K562 (cell line): ENCODE data around the gene ZNF148. TPM values are rescaled to one million over a fixed set of nuclear protein-coding genes. Genes with fewer than 3 reads are reported as not detected.

Experiments used
- ATAC-seq: fragments of 200-7000 bp; cut with Tn5 transposase; 3 replicates; pipeline ENCODE4 v1.9.1; 2020; ENCODE audit warnings: moderate library complexity
- BruUV-seq: library from RNA; stranded (reverse); fragments of 400-500 nt; replicated peaks from 2 replicates; lab custom pipeline; 2021; lab: Mats Ljungman, UMichigan
- CTCF ChIA-PET: fragments of 300-600 bp; formaldehyde crosslinking; extraction: SDS; loops from one replicate; lab custom pipeline; 2021; ENCODE audit warnings: low intra/inter-chr PET ratio; lab: Yijun Ruan, JAX
- POLR2A ChIA-PET: fragments of 300-600, 350-650 bp; sonication (Branson Sonifier 250); formaldehyde crosslinking; extraction: SDS; loops from one replicate; lab custom pipeline; 2021; ENCODE audit warnings: antibody characterized with exemption, inconsistent platforms; lab: Yijun Ruan, JAX
- DNase-seq, 4 experiments: peaks; one replicate each; pipeline versions ENCODE4 v3.0.0 to v3.0.0-alpha.2; 2011 to 2018; ENCODE audit warnings: low spot score in 3 of 4, mixed read lengths in 3 of 4; ENCODE audit errors: extremely low read depth in 1 of 4
- FAIRE-seq: peaks from 2 replicates; lab custom pipeline; 2011; peaks lifted over from hg19 to GRCh38; lab: Jason Lieb, UNC
- H2AFZ ChIP-seq: 2 replicates; pipeline ENCODE4 v1.6.0; 2011; ENCODE audit warnings: low read depth, low read length, control low read depth, inconsistent platforms
- H3K27ac ChIP-seq: fragments of 200-600 bp; 3 replicates; pipeline ENCODE4 v1.8.0; 2011; ENCODE audit warnings: low read depth, mild to moderate bottlenecking, control low read depth, inconsistent platforms, low read length, moderate library complexity, mixed read lengths; ENCODE audit errors: extremely low read depth
- H3K27me3 ChIP-seq, 2 experiments: fragments of 300-600 bp in 1 of 2; 2 replicates in 1 of 2; 3 replicates in 1 of 2; pipeline versions ENCODE4 v1.6.0 to v1.8.0; 2011; ENCODE audit warnings: inconsistent platforms in 2 of 2, low read length in 2 of 2, mild to moderate bottlenecking in 1 of 2, mixed read lengths in 1 of 2, moderate library complexity in 1 of 2; ENCODE audit not compliant: control insufficient read depth in 2 of 2, insufficient read depth in 2 of 2
- H3K36me3 ChIP-seq: fragments of 300-600 bp; 3 replicates; pipeline ENCODE4 v1.8.0; 2011; ENCODE audit warnings: mild to moderate bottlenecking, low read length, inconsistent platforms; ENCODE audit not compliant: control insufficient read depth, insufficient read depth
- H3K4me1 ChIP-seq, 2 experiments: fragments of 200-600 bp in 1 of 2; replicated peaks in 1 of 2; 2 replicates in 1 of 2; 3 replicates in 1 of 2; pipeline versions ENCODE4 v1.5.1 to v1.8.0; 2011; ENCODE audit warnings: inconsistent platforms in 2 of 2, low read length in 2 of 2, mild to moderate bottlenecking in 1 of 2, mixed read lengths in 1 of 2, moderate library complexity in 1 of 2; ENCODE audit not compliant: control insufficient read depth in 2 of 2, insufficient read depth in 2 of 2
- H3K4me2 ChIP-seq: 2 replicates; pipeline ENCODE4 v1.6.1; 2011; ENCODE audit warnings: low read length, control low read depth, inconsistent platforms, mixed read lengths; ENCODE audit not compliant: insufficient read depth
- H3K4me3 ChIP-seq: fragments of 200-600 bp; sonication (generic), shearing (Covaris generic); 2 replicates; pipeline ENCODE4 v1.5.1; 2016; ENCODE audit warnings: control low read depth, inconsistent platforms
- H3K79me2 ChIP-seq: fragments of 200-600 bp; 3 replicates; pipeline ENCODE4 v1.8.0; 2011; ENCODE audit warnings: low read length, inconsistent platforms; ENCODE audit not compliant: control insufficient read depth, insufficient read depth
- H3K9ac ChIP-seq, 2 experiments: 2 replicates each; pipeline versions ENCODE4 v1.6.0 to v1.6.1; 2011; ENCODE audit warnings: low read depth in 2 of 2, low read length in 2 of 2, control low read depth in 1 of 2, inconsistent platforms in 1 of 2, mild to moderate bottlenecking in 1 of 2, mixed read lengths in 1 of 2; ENCODE audit not compliant: insufficient read depth in 1 of 2
- H3K9me1 ChIP-seq: one replicate; pipeline ENCODE4 v1.6.0; 2011; ENCODE audit warnings: inconsistent platforms, mild to moderate bottlenecking, low read length, moderate library complexity; ENCODE audit not compliant: control insufficient read depth, insufficient read depth
- H3K9me3 ChIP-seq: replicated peaks from 2 replicates; pipeline ENCODE4 v1.5.1; 2011; ENCODE audit warnings: low read depth, low read length, inconsistent platforms; ENCODE audit not compliant: control insufficient read depth, insufficient read depth
- H4K20me1 ChIP-seq: replicated peaks from 2 replicates; pipeline ENCODE4 v1.6.1; 2011; ENCODE audit warnings: low read length, inconsistent platforms, mixed read lengths; ENCODE audit not compliant: control insufficient read depth, insufficient read depth
- ATF2 ChIP-seq: sonication (generic); formaldehyde crosslinking; IDR thresholded peaks from 2 replicates; pipeline ENCODE4 v1.8.1; 2022; ENCODE audit warnings: missing genetic modification reagents
- C11orf30 ChIP-seq: fragments of 450-650 bp; IDR thresholded peaks from 2 replicates; pipeline ENCODE4 v1.6.1; 2016; ENCODE audit warnings: low read depth, mild to moderate bottlenecking
- CREBBP ChIP-seq: IDR thresholded peaks from one replicate; pipeline ENCODE4 v1.6.1; 2012; ENCODE audit warnings: low read depth, mild to moderate bottlenecking, control low read depth, inconsistent platforms, low read length
- MAFF ChIP-seq: IDR thresholded peaks from 2 replicates; pipeline ENCODE4 v1.6.1; 2012; ENCODE audit warnings: low read length, improper control_type of control experiment
- MAFG ChIP-seq: fragments of 450-650 bp; conservative IDR thresholded peaks from 2 replicates; pipeline ENCODE4 v1.6.1; 2016; ENCODE audit warnings: missing genetic modification characterization, missing compliant biosample characterization
- NFE2 ChIP-seq: IDR thresholded peaks from 2 replicates; pipeline ENCODE4 v1.6.1; 2014; ENCODE audit warnings: antibody characterized with exemption, low read depth
- NFE2L1 ChIP-seq: fragments of 450-650 bp; IDR thresholded peaks from 2 replicates; pipeline ENCODE4 v1.6.1; 2016; ENCODE audit warnings: missing genetic modification characterization, low read depth, mild to moderate bottlenecking, missing compliant biosample characterization, moderate library complexity, borderline replicate concordance
- SMARCA4 ChIP-seq: fragments of 450-650 bp; IDR thresholded peaks from 2 replicates; pipeline ENCODE4 v1.6.1; 2016
- TCF7L2 ChIP-seq: fragments of 150-350 bp; IDR thresholded peaks from 2 replicates; pipeline ENCODE4 v1.6.1; 2016; ENCODE audit warnings: low read depth, mild to moderate bottlenecking, low read length, moderate library complexity
- ZNF316 ChIP-seq: fragments of 450-650 bp; IDR thresholded peaks from 2 replicates; pipeline ENCODE4 v1.6.1; 2016
- WGBS: fragments of 100-300 bp; shearing (Covaris generic); methylation state at CpG from one replicate; pipeline ENCODE4 v1.1.6; 2016; ENCODE audit warnings: low coverage, mixed read lengths; ENCODE audit not compliant: insufficient coverage; ENCODE audit errors: missing lambda C conversion rate; 5-methylcytosine and 5-hydroxymethylcytosine counted together
- in situ Hi-C: fragments of 300-500 bp; cut with MboI; formaldehyde crosslinking; loops from 4 replicates; pipeline ENCODE4 v1.15.0; 2018; ENCODE audit warnings: inconsistent platforms, mixed read lengths
- intact Hi-C: fragments of 100-400 bp; cut with micrococcal nuclease; formaldehyde crosslinking; loops from 2 replicates; pipeline ENCODE4 v1.14.2; 2022
- polyA plus RNA-seq, 8 experiments: library from polyadenylated mRNA; depleted of rRNA in 4 of 8; stranded (reverse) in 5 of 8; unstranded in 3 of 8; fragments of >200 nt; fragmentation: Nextera tagmentation in 2 of 8; fragmentation: Illumina TruSeq in 1 of 8; extraction: Ambion mirVana in 2 of 8; extraction: Trizol in 1 of 8; gene quantifications; 2 replicates each; pipeline versions ENCODE4 v1.2.1 to v1.2.3, GENCODE V29; 2011 to 2014; ENCODE audit warnings: inconsistent platforms in 1 of 8, missing spikeins in 1 of 8
- total RNA-seq, 7 experiments: library from RNA; depleted of rRNA in 6 of 7; stranded (reverse); fragments of >200 nt in 6 of 7; fragmentation: Illumina TruSeq in 2 of 7; extraction: Trizol in 2 of 7; gene quantifications; 2 replicates each; pipeline versions ENCODE4 v1.2.1 to v1.2.3, GENCODE V29; 2011 to 2021; ENCODE audit warnings: low replicate concordance in 1 of 7

The ZNF148 gene
- total and polyA plus RNA-seq, 9 of the 15 experiments (the other 6 are each of a cell fraction or from before 2014, with no cell fraction given), result 2.7 to 15.1 (median 8.3) TPM

GRCh38 chr3:125207949-125208568 lies 167.1 kb downstream of the ZNF148 start:
- Histone ChIP-seq H3K4me2 (no peak overlapping the region), H3K9ac (no peak overlapping the region), H3K9me1 (no peaks in the 10 kb centered on the region), H3K27ac (no peak overlapping the region), H3K36me3 (no peaks in the 10 kb centered on the region), H2AFZ (no peak overlapping the region), H3K9me3 (no peaks in the 10 kb centered on the region), H4K20me1 (no peaks in the 10 kb centered on the region), H3K4me3 (no peak overlapping the region), H3K4me1 (peaks cover 0 to 8% of the 10 kb centered on the region in 2 experiments; a peak in 2 of 5 replicates), H3K79me2 (no peaks in the 10 kb centered on the region), H3K27me3 (peaks cover 0 to 4% of the 10 kb centered on the region in 2 experiments; a peak in 1 of 5 replicates)
- ChIA-PET POLR2A (no interaction called here), CTCF (no interaction called here)
- TF ChIP-seq ZNF316, result peak; percentile 65
- TF ChIP-seq TCF7L2, result no peak
- peak; percentile 83 for TF ChIP-seq MAFG (tag)
- TF ChIP-seq CREBBP, result no peak
- TF ChIP-seq C11orf30, result peak; percentile 76
- TF ChIP-seq SMARCA4, result no peak
- 0 out of 2 replicates have a peak, but pooled peaks have one; percentile 36 for TF ChIP-seq NFE2L1 (tag)
- peak; percentile 23; the same call in 1 of the 2 replicates for TF ChIP-seq MAFF
- TF ChIP-seq ATF2 (CRISPR knock-in tag), result no peak
- peak; percentile 39; the same call in 1 of the 2 replicates for TF ChIP-seq NFE2
- ATAC-seq (no peak), DNase-seq (no peak), FAIRE-seq (no peak)
- intact Hi-C loops (no loop called here), in situ Hi-C loops (no loop called here)
- WGBS, result 43% methylated on average over 1 of the region's 1 CpG
- no TSS peak for BruUV-seq
